CD14-positive monocyte (primary cell): ENCODE data around the gene DNAJC19. TPM values are rescaled to one million over a fixed set of nuclear protein-coding genes. Genes with fewer than 3 reads are reported as not detected.

Source experiments
- DNase-seq, 3 donors: peaks; one replicate each; pipeline ENCODE4 v3.0.0-alpha.2; 2011 to 2022
- H2AFZ ChIP-seq: 2 replicates; pipeline ENCODE4 v1.6.0; 2012; ENCODE audit warnings: mild to moderate bottlenecking, low read depth, low read length, inconsistent platforms; ENCODE audit not compliant: insufficient read depth, poor library complexity, severe bottlenecking
- H3K27ac ChIP-seq, 2 donors: 1 replicate in 1 of 2; 2 replicates in 1 of 2; pipeline ENCODE4 v1.5.1; 2012 to 2013; ENCODE audit warnings: low read length in 2 of 2, control low read depth in 1 of 2, inconsistent platforms in 1 of 2, low read depth in 1 of 2, mild to moderate bottlenecking in 1 of 2
- H3K27me3 ChIP-seq, 2 donors: one replicate each; pipeline versions ENCODE4 v1.6.0 to v1.6.1; 2011 to 2013; ENCODE audit warnings: low read length in 2 of 2; ENCODE audit not compliant: control insufficient read depth in 2 of 2, insufficient read depth in 2 of 2
- H3K36me3 ChIP-seq, 2 donors: replicated peaks in 1 of 2; 1 replicate in 1 of 2; 2 replicates in 1 of 2; pipeline versions ENCODE4 v1.5.1 to v1.6.1; 2012 to 2013; ENCODE audit warnings: low read length in 2 of 2, control low read depth in 1 of 2, inconsistent platforms in 1 of 2, mild to moderate bottlenecking in 1 of 2; ENCODE audit not compliant: insufficient read depth in 2 of 2, control insufficient read depth in 1 of 2
- H3K4me1 ChIP-seq, 2 donors: 1 replicate in 1 of 2; 2 replicates in 1 of 2; pipeline versions ENCODE4 v1.5.1 to v1.6.1; 2012 to 2013; ENCODE audit warnings: low read length in 2 of 2, control low read depth in 1 of 2, inconsistent platforms in 1 of 2, mild to moderate bottlenecking in 1 of 2, moderate library complexity in 1 of 2; ENCODE audit not compliant: insufficient read depth in 2 of 2, control insufficient read depth in 1 of 2
- H3K4me2 ChIP-seq: replicated peaks from 2 replicates; pipeline ENCODE3; 2012; ENCODE audit warnings: low read length, moderate library complexity, mild to moderate bottlenecking; ENCODE audit not compliant: poor library complexity, severe bottlenecking; ENCODE audit errors: extremely low read depth
- H3K4me3 ChIP-seq, 3 experiments: fragments of 200-600 bp in 1 of 3; sonication (generic) in 1 of 3; replicated peaks in 1 of 3; 1 replicate in 2 of 3; 2 replicates in 1 of 3; pipeline ENCODE4 v1.5.1; 2011 to 2013; ENCODE audit warnings: low read length in 3 of 3, mild to moderate bottlenecking in 3 of 3, control low read depth in 2 of 3, low read depth in 2 of 3, inconsistent platforms in 1 of 3, moderate library complexity in 1 of 3
- H3K79me2 ChIP-seq: 2 replicates; pipeline ENCODE4 v1.6.0; 2012; ENCODE audit warnings: mild to moderate bottlenecking, control low read depth, inconsistent platforms, low read length, moderate library complexity; ENCODE audit not compliant: insufficient read depth
- H3K9ac ChIP-seq: 2 replicates; pipeline ENCODE4 v1.6.0; 2017; ENCODE audit warnings: low read length, mild to moderate bottlenecking; ENCODE audit not compliant: insufficient read depth, poor library complexity, severe bottlenecking
- H3K9me3 ChIP-seq, 2 donors: replicated peaks in 1 of 2; 1 replicate in 1 of 2; 2 replicates in 1 of 2; pipeline versions ENCODE4 v1.5.1 to v1.6.1; 2012 to 2013; ENCODE audit warnings: low read length in 2 of 2, control low read depth in 1 of 2; ENCODE audit not compliant: control insufficient read depth in 1 of 2, insufficient read depth in 1 of 2
- H4K20me1 ChIP-seq: 2 replicates; pipeline ENCODE4 v1.6.0; 2012; ENCODE audit warnings: mild to moderate bottlenecking, low read length, control low read depth, moderate library complexity; ENCODE audit not compliant: insufficient read depth
- H3K27ac Mint-ChIP-seq, 7 donors: one replicate each; pipeline ENCODE4 v1.8.0; 2020; ENCODE audit warnings: mild to moderate bottlenecking in 7 of 7, mixed read lengths in 7 of 7, moderate library complexity in 6 of 7, inconsistent platforms in 2 of 7
- H3K27me3 Mint-ChIP-seq, 3 donors: one replicate each; pipeline ENCODE4 v1.8.0; 2021 to 2022; ENCODE audit warnings: low read depth in 3 of 3, mild to moderate bottlenecking in 3 of 3, mixed read lengths in 3 of 3, moderate library complexity in 3 of 3, inconsistent platforms in 1 of 3
- H3K36me3 Mint-ChIP-seq, 2 donors: one replicate each; pipeline ENCODE4 v1.8.0; 2020; ENCODE audit warnings: mixed read lengths in 2 of 2, inconsistent platforms in 1 of 2, mild to moderate bottlenecking in 1 of 2
- H3K4me1 Mint-ChIP-seq: one replicate; pipeline ENCODE4 v1.8.0; 2020; ENCODE audit warnings: mild to moderate bottlenecking, mixed read lengths
- H3K4me3 Mint-ChIP-seq, 2 donors: one replicate each; pipeline ENCODE4 v1.8.0; 2020; ENCODE audit warnings: mild to moderate bottlenecking in 2 of 2, mixed read lengths in 2 of 2, moderate library complexity in 1 of 2
- H3K9me3 Mint-ChIP-seq, 7 donors: one replicate each; pipeline ENCODE4 v1.8.0; 2020 to 2022; ENCODE audit warnings: mixed read lengths in 7 of 7, mild to moderate bottlenecking in 6 of 7, moderate library complexity in 6 of 7, inconsistent platforms in 2 of 7
- WGBS: methylation state at CpG from one replicate; pipeline ENCODE4 v1.1.5; 2013; ENCODE audit warnings: missing lambda C conversion rate; ENCODE audit not compliant: insufficient coverage; 5-methylcytosine and 5-hydroxymethylcytosine counted together
- intact Hi-C, 2 donors: fragments of 100-400 bp; cut with micrococcal nuclease; formaldehyde crosslinking; loops; one replicate each; pipeline versions ENCODE4 v1.15.0 to v1.15.1; 2023
- polyA plus RNA-seq, 3 donors: library from polyadenylated mRNA; depleted of rRNA in 1 of 3; unstranded in 2 of 3; stranded (reverse) in 1 of 3; fragments of 300-500 nt in 2 of 3; fragments of >200 nt in 1 of 3; fragmentation: Illumina TruSeq in 2 of 3; gene quantifications; 1 replicate in 2 of 3; 2 replicates in 1 of 3; pipeline ENCODE4 v1.2.3, GENCODE V29; 2012 to 2021
- TF ChIP-seq, protein P1 (sequence below): fragments of 200-600 bp; IDR thresholded peaks from one replicate; pipeline ENCODE4 v1.8.0; 2022; ENCODE audit warnings: antibody characterized with exemption, mild to moderate bottlenecking

The DNAJC19 gene
- polyA plus RNA-seq, 3 donors = 10.7 to 44.7 (median 44.0) TPM

DNA sequence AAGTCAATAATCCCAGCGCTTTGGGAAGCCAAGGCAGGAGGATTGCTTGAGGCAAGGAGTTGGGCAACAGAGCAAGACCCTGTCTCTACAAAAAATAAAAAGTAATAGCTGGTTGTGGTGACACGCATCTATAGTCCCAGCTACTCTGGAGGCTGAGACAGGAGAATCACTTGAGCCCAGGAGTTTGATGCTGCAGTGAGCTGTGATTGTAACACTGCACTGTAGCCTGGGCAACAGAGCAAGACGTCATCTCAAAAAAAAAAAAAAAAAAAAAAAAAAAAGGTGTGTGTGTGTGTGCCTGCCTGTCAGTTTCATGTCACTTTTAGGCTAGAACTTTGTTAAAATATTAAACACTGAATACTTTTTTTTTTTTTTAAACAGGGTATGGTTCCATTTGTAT lies 28.4 kb downstream of the DNAJC19 start:
- Histone ChIP-seq H3K27me3 (no peaks in the 10 kb centered on the region), H3K9me3 (no peaks in the 10 kb centered on the region), H3K79me2 (no peaks in the 10 kb centered on the region), H2AFZ (no peak overlapping the region), H4K20me1 (no peaks in the 10 kb centered on the region), H3K27ac (no peak overlapping the region), H3K4me3 (no peak overlapping the region), H3K9ac (no peak overlapping the region), H3K36me3 (peaks cover 86 to 99% of the 10 kb centered on the region in 2 donors), H3K4me1 (no peaks in the 10 kb centered on the region), H3K4me2 (no peak overlapping the region)
- Mint-ChIP-seq H3K36me3 (peaks cover 63 to 82% of the 10 kb centered on the region in 2 donors), H3K4me1 (no peaks in the 10 kb centered on the region), H3K9me3 (no peaks in the 10 kb centered on the region), H3K27me3 (peaks cover 0 to 2% (median 0%) of the 10 kb centered on the region in 3 donors), H3K4me3 (no peak overlapping the region), H3K27ac (no peak overlapping the region)
- TF ChIP-seq, protein P1, sequence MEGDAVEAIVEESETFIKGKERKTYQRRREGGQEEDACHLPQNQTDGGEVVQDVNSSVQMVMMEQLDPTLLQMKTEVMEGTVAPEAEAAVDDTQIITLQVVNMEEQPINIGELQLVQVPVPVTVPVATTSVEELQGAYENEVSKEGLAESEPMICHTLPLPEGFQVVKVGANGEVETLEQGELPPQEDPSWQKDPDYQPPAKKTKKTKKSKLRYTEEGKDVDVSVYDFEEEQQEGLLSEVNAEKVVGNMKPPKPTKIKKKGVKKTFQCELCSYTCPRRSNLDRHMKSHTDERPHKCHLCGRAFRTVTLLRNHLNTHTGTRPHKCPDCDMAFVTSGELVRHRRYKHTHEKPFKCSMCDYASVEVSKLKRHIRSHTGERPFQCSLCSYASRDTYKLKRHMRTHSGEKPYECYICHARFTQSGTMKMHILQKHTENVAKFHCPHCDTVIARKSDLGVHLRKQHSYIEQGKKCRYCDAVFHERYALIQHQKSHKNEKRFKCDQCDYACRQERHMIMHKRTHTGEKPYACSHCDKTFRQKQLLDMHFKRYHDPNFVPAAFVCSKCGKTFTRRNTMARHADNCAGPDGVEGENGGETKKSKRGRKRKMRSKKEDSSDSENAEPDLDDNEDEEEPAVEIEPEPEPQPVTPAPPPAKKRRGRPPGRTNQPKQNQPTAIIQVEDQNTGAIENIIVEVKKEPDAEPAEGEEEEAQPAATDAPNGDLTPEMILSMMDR = no peak
- no peak for DNase-seq
- WGBS = 100% methylated on average over 2 of the region's 3 CpGs
- intact Hi-C loops = no loop called here

DNA sequence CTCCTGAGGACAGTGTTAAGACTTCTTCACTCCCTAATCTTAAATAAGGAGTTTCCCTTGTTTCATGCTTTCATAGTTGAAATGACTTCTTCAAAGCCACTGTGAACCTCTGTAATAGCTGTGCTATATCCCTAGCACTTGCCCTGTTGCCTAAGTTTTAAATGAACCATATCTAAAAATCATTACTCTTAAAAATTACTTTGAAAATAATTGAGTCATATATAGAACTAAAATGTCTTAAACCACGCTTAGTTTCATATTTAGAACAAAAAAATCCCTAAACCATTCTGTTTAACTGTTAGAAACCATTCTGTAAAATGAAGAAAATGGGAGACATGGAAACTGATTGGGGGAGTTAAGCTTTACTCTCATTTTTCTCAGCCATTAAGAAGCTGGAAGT lies 29.8 kb downstream of the DNAJC19 start:
- Histone ChIP-seq H3K36me3 (peaks cover 86 to 97% of the 10 kb centered on the region in 2 donors), H3K9me3 (no peaks in the 10 kb centered on the region), H3K79me2 (no peaks in the 10 kb centered on the region), H3K27me3 (no peaks in the 10 kb centered on the region), H2AFZ (no peak overlapping the region), H3K4me2 (no peak overlapping the region), H3K4me3 (no peak overlapping the region), H3K27ac (no peak overlapping the region), H4K20me1 (no peaks in the 10 kb centered on the region), H3K9ac (no peak overlapping the region), H3K4me1 (no peaks in the 10 kb centered on the region)
- no peaks in the 10 kb centered on the region for H3K9me3 Mint-ChIP-seq
- TF ChIP-seq, protein P1 = no peak
- H3K27ac Mint-ChIP-seq = no peak overlapping the region
- DNase-seq = no peak
- intact Hi-C loops = no loop called here
- H3K4me1 Mint-ChIP-seq = no peaks in the 10 kb centered on the region
- no CpG with 5 or more reads among the region's 1 CpG for WGBS
- H3K27me3 Mint-ChIP-seq = peaks cover 0 to 2% (median 0%) of the 10 kb centered on the region in 3 donors
- H3K36me3 Mint-ChIP-seq = peaks cover 68 to 84% of the 10 kb centered on the region in 2 donors
- no peak overlapping the region for H3K4me3 Mint-ChIP-seq
